Measurements from ENCODE around the gene AGPAT3.
A peak's percentile ranks its signal among the peaks of the same experiment; 100 is the strongest.

Gene AGPAT3

DNA sequence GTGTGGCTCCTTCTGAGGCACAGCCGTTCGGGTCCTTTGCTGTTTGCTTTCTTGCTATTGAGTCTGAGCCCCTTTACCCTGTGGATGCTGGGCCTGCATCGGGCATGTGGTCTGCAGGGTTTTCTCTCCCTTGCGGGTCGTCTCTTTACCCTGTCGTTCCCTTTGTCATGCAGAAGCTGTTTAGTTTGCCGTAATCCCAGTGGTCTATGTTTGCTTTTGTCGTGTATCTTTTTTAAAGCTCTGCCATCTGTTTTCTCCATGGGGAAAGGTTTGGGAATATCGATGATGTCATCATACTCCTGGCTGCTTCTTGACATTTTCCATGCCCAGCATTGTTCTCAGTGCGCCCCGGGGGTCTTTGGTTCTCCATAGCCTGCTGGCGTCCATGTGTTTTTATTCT is 68.2 kb downstream of the AGPAT3 start:
- Histone ChIP-seq H3K36me3 (ENCODE audit: control insufficient read depth in 5 of 5, insufficient read depth in 5 of 5, low read length in 5 of 5) (peaks cover 0 to 31% (median 6%) of the 10 kb centered on the region in 5 donors), H3K4me3 (ENCODE audit: low read depth in 1 of 5, low read length in 5 of 5) (no peak overlapping the region), H3K27me3 (ENCODE audit: control insufficient read depth in 5 of 5, insufficient read depth in 4 of 5, low read length in 5 of 5) (no peaks in the 10 kb centered on the region), H3K4me1 (ENCODE audit: control insufficient read depth in 5 of 5, insufficient read depth in 5 of 5, low read length in 5 of 5) (peaks cover 0 to 18% (median 10%) of the 10 kb centered on the region in 5 donors), H3K27ac (ENCODE audit: low read depth, low read length) (no peak overlapping the region), H3K9ac (ENCODE audit: low read length in 5 of 5) (no peak overlapping the region), H3K9me3 (ENCODE audit: control insufficient read depth in 5 of 5, low read length in 5 of 5) (peaks cover 0 to 3% (median 0%) of the 10 kb centered on the region in 5 donors)

DNA sequence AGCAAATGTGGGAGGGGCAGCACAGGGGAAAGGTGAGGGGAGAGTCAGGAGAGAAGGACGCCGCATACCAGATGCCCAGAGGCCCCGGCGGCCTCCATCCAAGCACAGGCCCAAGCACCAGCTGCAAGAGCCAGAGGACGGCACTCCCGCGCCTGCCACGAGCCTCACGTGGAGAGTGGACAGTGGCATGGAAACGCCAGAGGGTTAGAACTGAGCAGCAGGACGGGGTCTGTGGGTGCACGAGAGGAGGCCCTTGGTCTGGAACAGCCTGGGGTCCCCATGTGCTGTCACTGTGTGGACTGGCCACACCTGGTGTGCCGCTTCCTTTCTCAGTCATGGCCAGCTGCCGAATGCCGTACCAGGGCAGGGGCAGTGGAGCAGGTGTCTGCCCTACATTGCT is 68.7 kb downstream of the AGPAT3 start:
- Histone ChIP-seq H3K27ac (ENCODE audit: low read depth, low read length) (no peak overlapping the region), H3K36me3 (ENCODE audit: control insufficient read depth in 5 of 5, insufficient read depth in 5 of 5, low read length in 5 of 5) (peaks cover 0 to 26% (median 5%) of the 10 kb centered on the region in 5 donors), H3K27me3 (ENCODE audit: control insufficient read depth in 5 of 5, insufficient read depth in 4 of 5, low read length in 5 of 5) (no peaks in the 10 kb centered on the region), H3K4me1 (ENCODE audit: control insufficient read depth in 5 of 5, insufficient read depth in 5 of 5, low read length in 5 of 5) (peaks cover 0 to 15% (median 13%) of the 10 kb centered on the region in 5 donors), H3K9me3 (ENCODE audit: control insufficient read depth in 5 of 5, low read length in 5 of 5) (peaks cover 0 to 3% (median 0%) of the 10 kb centered on the region in 5 donors), H3K9ac (ENCODE audit: low read length in 5 of 5) (no peak overlapping the region), H3K4me3 (ENCODE audit: low read depth in 1 of 5, low read length in 5 of 5) (no peak overlapping the region)

DNA sequence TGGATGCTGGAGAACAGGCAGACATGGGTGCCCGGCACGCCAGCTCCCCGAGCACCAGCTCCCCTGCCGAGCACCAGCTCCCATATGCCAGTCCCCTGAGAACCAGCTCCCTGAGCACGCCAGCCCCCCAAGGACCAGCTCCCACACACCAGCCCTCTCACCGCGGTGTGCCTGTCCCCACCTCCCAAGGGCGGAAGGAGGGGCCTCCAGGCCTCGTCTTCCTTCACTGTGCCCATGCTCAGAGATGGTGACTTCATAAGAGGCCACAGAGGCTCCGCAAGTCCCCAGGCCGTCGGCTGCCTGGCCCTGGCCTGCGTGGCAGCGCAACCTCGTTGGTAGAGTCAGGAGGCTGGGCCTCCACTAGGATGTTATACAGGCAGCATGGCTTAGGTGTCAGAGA is 69.1 kb downstream of the AGPAT3 start:
- peaks cover 0 to 3% (median 0%) of the 10 kb centered on the region in 5 donors for H3K9me3 ChIP-seq (ENCODE audit: control insufficient read depth in 5 of 5, low read length in 5 of 5)
- H3K9ac ChIP-seq (ENCODE audit: low read length in 5 of 5): no peak overlapping the region
- no peak overlapping the region for H3K27ac ChIP-seq (ENCODE audit: low read depth, low read length)
- no peaks in the 10 kb centered on the region for H3K27me3 ChIP-seq (ENCODE audit: control insufficient read depth in 5 of 5, insufficient read depth in 4 of 5, low read length in 5 of 5)
- H3K4me1 ChIP-seq (ENCODE audit: control insufficient read depth in 5 of 5, insufficient read depth in 5 of 5, low read length in 5 of 5): peaks cover 0 to 19% (median 16%) of the 10 kb centered on the region in 5 donors
- no peak overlapping the region for H3K4me3 ChIP-seq (ENCODE audit: low read depth in 1 of 5, low read length in 5 of 5)
- peaks cover 0 to 22% (median 3%) of the 10 kb centered on the region in 5 donors for H3K36me3 ChIP-seq (ENCODE audit: control insufficient read depth in 5 of 5, insufficient read depth in 5 of 5, low read length in 5 of 5)

DNA sequence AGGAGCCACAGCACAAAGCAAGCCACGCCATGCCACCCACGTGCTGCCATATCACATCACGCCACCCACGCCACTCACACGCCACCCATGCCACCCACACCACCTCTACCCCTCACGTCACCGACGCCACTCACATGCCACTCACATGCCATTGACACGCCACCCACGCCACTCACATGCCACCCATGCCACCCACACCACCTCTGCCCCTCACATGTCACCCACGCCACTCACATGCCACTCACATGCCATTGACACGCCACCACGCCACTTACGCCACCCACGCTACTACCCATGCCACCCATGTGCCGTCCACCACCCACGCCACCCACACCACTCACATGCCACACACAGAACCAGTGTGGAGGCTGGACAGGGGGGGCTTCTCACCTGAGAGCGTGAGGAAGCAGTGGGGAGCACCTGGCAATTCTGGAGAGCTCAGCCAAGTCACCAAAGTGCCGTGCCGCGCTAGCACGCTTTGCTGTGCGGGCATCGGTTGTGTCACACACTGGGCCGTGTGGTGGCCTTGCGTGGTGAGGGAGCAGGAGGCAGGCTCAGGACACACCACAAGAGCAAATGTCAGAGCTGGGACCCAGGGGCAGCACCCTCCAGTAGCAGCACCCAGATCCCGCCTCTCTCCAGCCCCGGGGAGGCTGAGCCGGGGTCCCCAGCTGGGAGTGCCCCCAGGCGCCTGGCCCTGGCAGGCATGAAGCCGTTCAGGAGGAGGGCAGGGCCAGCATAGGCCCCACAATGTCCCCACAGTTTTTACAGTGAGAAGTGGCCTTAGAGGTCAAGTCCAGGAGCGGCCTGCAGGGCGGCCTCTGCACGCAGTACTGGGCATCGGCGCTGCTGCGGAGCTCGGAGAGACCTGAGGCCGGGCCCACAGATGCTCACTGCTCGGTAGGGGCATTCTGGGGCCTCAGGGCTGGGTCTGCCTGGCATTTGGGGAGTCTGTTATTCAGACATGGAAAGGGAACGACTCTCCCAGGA is 70.0 kb downstream of the AGPAT3 start:
- Histone ChIP-seq H3K9ac (ENCODE audit: low read length in 5 of 5) (no peak overlapping the region), H3K9me3 (ENCODE audit: control insufficient read depth in 5 of 5, low read length in 5 of 5) (peaks cover 0 to 3% (median 0%) of the 10 kb centered on the region in 5 donors), H3K36me3 (ENCODE audit: control insufficient read depth in 5 of 5, insufficient read depth in 5 of 5, low read length in 5 of 5) (peaks cover 0 to 21% (median 7%) of the 10 kb centered on the region in 5 donors), H3K27ac (ENCODE audit: low read depth, low read length) (no peak overlapping the region), H3K4me1 (ENCODE audit: control insufficient read depth in 5 of 5, insufficient read depth in 5 of 5, low read length in 5 of 5) (peaks cover 0 to 22% (median 21%) of the 10 kb centered on the region in 5 donors), H3K4me3 (ENCODE audit: low read depth in 1 of 5, low read length in 5 of 5) (no peak overlapping the region), H3K27me3 (ENCODE audit: control insufficient read depth in 5 of 5, insufficient read depth in 4 of 5, low read length in 5 of 5) (no peaks in the 10 kb centered on the region)

DNA sequence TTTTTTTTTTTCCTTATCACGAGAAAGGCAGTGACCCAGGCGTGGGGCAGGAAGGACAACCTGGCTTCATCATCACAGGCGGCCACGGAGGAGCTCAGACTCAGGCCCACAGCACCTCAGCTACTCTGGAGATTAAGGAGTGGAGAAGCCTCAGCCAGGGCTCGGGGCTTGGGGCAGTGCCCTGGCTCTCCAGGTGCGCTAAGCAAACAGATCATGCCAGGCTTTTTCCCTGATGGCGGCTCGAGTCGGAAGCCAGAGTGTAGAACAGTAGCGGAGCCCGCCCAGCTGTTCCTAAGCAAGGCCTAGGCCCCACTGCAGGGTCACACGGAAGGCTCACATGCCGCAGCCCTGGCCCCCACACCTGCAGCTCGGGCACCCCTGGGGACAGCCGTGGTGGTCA is 70.7 kb downstream of the AGPAT3 start:
- Histone ChIP-seq H3K4me3 (ENCODE audit: low read depth in 1 of 5, low read length in 5 of 5) (no peak overlapping the region), H3K4me1 (ENCODE audit: control insufficient read depth in 5 of 5, insufficient read depth in 5 of 5, low read length in 5 of 5) (peaks cover 0 to 22% (median 21%) of the 10 kb centered on the region in 5 donors), H3K36me3 (ENCODE audit: control insufficient read depth in 5 of 5, insufficient read depth in 5 of 5, low read length in 5 of 5) (peaks cover 0 to 27% (median 13%) of the 10 kb centered on the region in 5 donors), H3K9me3 (ENCODE audit: control insufficient read depth in 5 of 5, low read length in 5 of 5) (peaks cover 0 to 3% (median 0%) of the 10 kb centered on the region in 5 donors), H3K9ac (ENCODE audit: low read length in 5 of 5) (no peak overlapping the region), H3K27ac (ENCODE audit: low read depth, low read length) (no peak overlapping the region), H3K27me3 (ENCODE audit: control insufficient read depth in 5 of 5, insufficient read depth in 4 of 5, low read length in 5 of 5) (no peaks in the 10 kb centered on the region)

DNA sequence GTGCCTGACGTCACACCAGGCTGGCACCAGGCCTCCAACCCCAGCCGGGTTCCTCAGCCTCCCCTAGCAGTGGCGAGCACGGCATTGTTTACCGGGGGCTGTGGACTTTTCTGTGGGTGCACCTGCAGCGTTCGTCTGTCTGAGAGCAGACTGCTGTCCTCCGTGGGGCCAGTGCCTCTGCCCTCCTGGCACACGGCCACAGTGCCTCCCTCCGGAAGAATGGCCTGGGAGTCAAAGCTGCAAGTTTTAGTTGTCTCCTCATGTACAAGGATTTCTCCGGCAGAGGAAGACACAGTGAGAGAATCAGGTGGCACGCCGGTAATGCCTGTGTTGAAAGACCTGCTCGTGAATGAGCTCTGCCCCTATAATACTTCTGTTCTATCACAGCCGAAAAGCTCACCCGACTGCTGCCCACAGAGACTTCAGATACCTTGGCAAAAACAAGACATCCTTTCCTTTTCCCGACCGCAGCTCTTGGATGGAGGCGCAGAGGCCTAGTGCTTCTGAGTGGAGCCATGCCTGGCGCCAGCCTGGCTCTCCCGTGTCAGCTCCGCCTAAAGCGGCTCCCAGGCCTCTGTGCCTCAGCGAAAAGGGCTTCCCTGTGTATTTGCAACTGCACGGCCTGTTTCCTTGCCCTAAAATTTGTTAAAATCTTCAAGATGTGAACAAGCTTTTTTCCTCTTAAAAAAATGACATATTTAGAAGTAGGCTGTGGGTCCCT is 71.4 kb downstream of the AGPAT3 start:
- no peak overlapping the region for H3K4me3 ChIP-seq (ENCODE audit: low read depth in 1 of 5, low read length in 5 of 5)
- no peaks in the 10 kb centered on the region for H3K27me3 ChIP-seq (ENCODE audit: control insufficient read depth in 5 of 5, insufficient read depth in 4 of 5, low read length in 5 of 5)
- H3K9ac ChIP-seq (ENCODE audit: low read length in 5 of 5): peak overlapping the region in 1 of 5 donors; percentile 6
- peaks cover 0 to 3% (median 0%) of the 10 kb centered on the region in 5 donors for H3K9me3 ChIP-seq (ENCODE audit: control insufficient read depth in 5 of 5, low read length in 5 of 5)
- peaks cover 0 to 22% (median 21%) of the 10 kb centered on the region in 5 donors for H3K4me1 ChIP-seq (ENCODE audit: control insufficient read depth in 5 of 5, insufficient read depth in 5 of 5, low read length in 5 of 5)
- H3K27ac ChIP-seq (ENCODE audit: low read depth, low read length): no peak overlapping the region
- peaks cover 0 to 27% (median 14%) of the 10 kb centered on the region in 5 donors for H3K36me3 ChIP-seq (ENCODE audit: control insufficient read depth in 5 of 5, insufficient read depth in 5 of 5, low read length in 5 of 5)

DNA sequence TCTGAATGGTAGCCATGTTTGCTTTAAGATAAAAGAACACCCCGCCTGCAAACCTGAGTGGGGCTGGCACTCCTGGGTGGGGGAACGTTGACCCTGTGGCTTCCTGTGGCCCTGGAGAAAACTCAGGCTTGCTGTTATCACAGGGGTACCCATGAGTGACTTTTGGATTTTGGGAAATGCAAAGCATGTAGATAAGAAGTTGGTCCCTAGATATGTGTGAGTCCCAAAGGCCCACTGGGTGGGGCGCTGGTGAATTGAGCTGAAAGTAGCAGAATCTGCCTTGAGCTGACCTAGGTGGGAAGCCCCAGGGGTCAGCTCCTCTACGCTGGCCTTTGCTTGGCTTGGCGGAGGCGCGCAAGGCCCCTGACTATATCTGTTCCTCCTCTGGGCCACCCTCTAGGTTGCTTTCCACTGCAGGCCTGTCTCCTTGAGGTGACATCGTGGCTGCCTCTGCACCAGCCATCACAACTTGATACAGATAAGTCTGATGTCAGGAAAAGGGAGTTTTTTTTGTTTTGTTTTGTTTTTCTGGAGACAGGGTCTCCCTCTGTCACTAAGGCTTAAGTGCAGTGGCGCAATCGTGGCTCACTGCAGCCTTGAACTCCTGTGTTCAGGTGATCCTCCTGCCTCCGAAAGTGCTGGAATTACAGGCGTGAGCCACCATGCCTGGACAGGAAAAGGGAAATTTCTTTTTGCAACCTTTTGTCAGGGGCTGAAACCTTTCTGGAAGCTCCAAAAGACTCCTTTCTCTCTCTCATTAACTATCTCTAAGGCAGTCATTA is 72.2 kb downstream of the AGPAT3 start:
- Histone ChIP-seq H3K9me3 (ENCODE audit: control insufficient read depth in 5 of 5, low read length in 5 of 5) (peaks cover 0 to 3% (median 0%) of the 10 kb centered on the region in 5 donors), H3K27me3 (ENCODE audit: control insufficient read depth in 5 of 5, insufficient read depth in 4 of 5, low read length in 5 of 5) (no peaks in the 10 kb centered on the region), H3K4me3 (ENCODE audit: low read depth in 1 of 5, low read length in 5 of 5) (no peak overlapping the region), H3K9ac (ENCODE audit: low read length in 5 of 5) (no peak overlapping the region), H3K27ac (ENCODE audit: low read depth, low read length) (no peak overlapping the region), H3K4me1 (ENCODE audit: control insufficient read depth in 5 of 5, insufficient read depth in 5 of 5, low read length in 5 of 5) (peaks cover 0 to 22% (median 21%) of the 10 kb centered on the region in 5 donors), H3K36me3 (ENCODE audit: control insufficient read depth in 5 of 5, insufficient read depth in 5 of 5, low read length in 5 of 5) (peaks cover 0 to 27% (median 17%) of the 10 kb centered on the region in 5 donors)

DNA sequence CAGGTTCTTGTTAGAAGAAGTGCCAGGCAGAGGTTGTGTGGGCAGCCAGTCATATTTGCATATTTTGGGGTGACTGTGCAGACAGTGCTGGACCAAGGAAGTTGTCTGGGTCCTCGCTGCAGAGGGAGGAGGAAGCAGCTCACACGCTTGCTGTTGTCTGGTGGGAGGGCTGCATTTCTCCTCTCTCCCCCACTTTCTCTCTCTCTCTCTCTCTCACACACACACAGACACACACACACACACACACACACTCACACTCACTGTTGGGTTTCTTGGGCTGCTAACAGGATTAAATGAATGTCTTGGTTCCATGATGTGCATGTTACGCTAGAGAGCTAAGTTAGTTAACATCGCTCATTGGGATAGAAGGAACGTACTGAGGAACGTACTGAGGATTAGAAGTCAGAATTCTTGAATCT is 72.9 kb downstream of the AGPAT3 start:
- Histone ChIP-seq H3K27ac (ENCODE audit: low read depth, low read length) (no peak overlapping the region), H3K27me3 (ENCODE audit: control insufficient read depth in 5 of 5, insufficient read depth in 4 of 5, low read length in 5 of 5) (no peaks in the 10 kb centered on the region), H3K36me3 (ENCODE audit: control insufficient read depth in 5 of 5, insufficient read depth in 5 of 5, low read length in 5 of 5) (peaks cover 0 to 27% (median 17%) of the 10 kb centered on the region in 5 donors), H3K4me1 (ENCODE audit: control insufficient read depth in 5 of 5, insufficient read depth in 5 of 5, low read length in 5 of 5) (peaks cover 0 to 22% (median 21%) of the 10 kb centered on the region in 5 donors), H3K9me3 (ENCODE audit: control insufficient read depth in 5 of 5, low read length in 5 of 5) (peaks cover 0 to 3% (median 0%) of the 10 kb centered on the region in 5 donors), H3K9ac (ENCODE audit: low read length in 5 of 5) (no peak overlapping the region), H3K4me3 (ENCODE audit: low read depth in 1 of 5, low read length in 5 of 5) (no peak overlapping the region)

DNA sequence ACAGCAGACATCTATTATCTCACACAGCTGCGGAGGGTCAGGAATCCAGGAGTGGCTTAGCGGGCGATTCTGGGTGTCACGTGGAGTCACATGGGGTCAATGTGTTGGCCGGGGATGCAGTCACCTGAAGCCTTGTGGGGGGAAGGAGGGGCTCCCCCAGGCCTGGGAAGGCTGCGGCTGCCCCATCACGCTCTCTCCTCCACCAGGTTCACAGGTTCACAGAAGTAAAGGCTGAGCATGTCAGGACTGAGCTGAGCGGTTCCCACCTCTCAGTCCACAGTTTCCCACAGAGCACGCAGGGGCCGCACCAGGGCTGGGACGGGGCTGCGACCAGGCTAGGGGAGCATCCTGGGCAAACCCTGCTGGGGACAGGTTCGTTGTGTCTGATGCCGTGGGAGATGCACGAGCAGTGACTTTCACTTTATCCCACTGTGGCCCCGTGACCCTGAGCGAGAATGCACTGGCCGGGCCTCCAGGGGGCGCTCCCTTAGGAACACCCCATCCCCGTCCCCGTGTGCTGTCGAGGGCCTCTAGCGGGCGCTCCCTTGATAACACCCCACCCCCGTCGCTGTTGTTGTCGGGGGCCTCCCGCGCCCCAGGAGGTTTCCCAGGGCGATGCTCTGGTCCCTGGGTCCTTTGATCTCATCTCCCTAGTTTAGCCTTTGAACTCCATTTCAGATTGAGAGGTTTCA is 73.9 kb downstream of the AGPAT3 start:
- Histone ChIP-seq H3K9ac (ENCODE audit: low read length in 5 of 5) (peak overlapping the region in 4 of 5 donors; percentile 4 to 62 (median 42)), H3K4me1 (ENCODE audit: control insufficient read depth in 5 of 5, insufficient read depth in 5 of 5, low read length in 5 of 5) (peaks cover 0 to 22% (median 21%) of the 10 kb centered on the region in 5 donors), H3K36me3 (ENCODE audit: control insufficient read depth in 5 of 5, insufficient read depth in 5 of 5, low read length in 5 of 5) (peaks cover 0 to 25% (median 14%) of the 10 kb centered on the region in 5 donors), H3K9me3 (ENCODE audit: control insufficient read depth in 5 of 5, low read length in 5 of 5) (peaks cover 0 to 3% (median 0%) of the 10 kb centered on the region in 5 donors), H3K27ac (ENCODE audit: low read depth, low read length) (no peak overlapping the region), H3K27me3 (ENCODE audit: control insufficient read depth in 5 of 5, insufficient read depth in 4 of 5, low read length in 5 of 5) (no peaks in the 10 kb centered on the region), H3K4me3 (ENCODE audit: low read depth in 1 of 5, low read length in 5 of 5) (peak overlapping the region in 4 of 5 donors; percentile 54 to 67 (median 66))

All from subcutaneous abdominal adipose tissue (tissue), 5 donors.